ENCODE measurements around the gene REV1. TPM values are rescaled to one million over a fixed set of nuclear protein-coding genes. Genes with fewer than 3 reads are reported as not detected.

Gene REV1
- total and polyA plus RNA-seq, 2 of the 8 experiments (the other 6 are each of a cell fraction or from before 2014, with no cell fraction given), result 16.6 to 34.3 TPM

- WGBS, 2 experiments (ENCODE audit: extremely low coverage in 1 of 2, insufficient coverage in 1 of 2, insufficient read length in 1 of 2, insufficient replicate concordance in 2 of 2, low coverage in 1 of 2, low lambda C conversion rate in 2 of 2, missing lambda C conversion rate in 1 of 2), result 94% methylated on average over 3 of the region's 3 CpGs; no CpG with 5 or more reads in 1 of the 2 experiments
- H3K36me3 ChIP-seq (ENCODE audit: control insufficient read depth in 2 of 4, insufficient read depth in 4 of 4, low read length in 3 of 4), result 0 out of 8 replicates have a peak, but pooled peaks cover 0 to 2% (median 0%) of the 10 kb centered on the region in 4 experiments
- no peak overlapping the region for H3K4ac ChIP-seq (replicated peaks; ENCODE audit: insufficient read length, low read depth, low read length)
- no peaks in the 10 kb centered on the region for H3K23me2 ChIP-seq (ENCODE audit: low read depth, low read length)
- H2BK12ac ChIP-seq (ENCODE audit: low read depth, low read length), result no peak overlapping the region
- no peak overlapping the region for H3K18ac ChIP-seq (ENCODE audit: extremely low read depth, low read length)
- H4K91ac ChIP-seq (replicated peaks; ENCODE audit: insufficient read length, low read length), result no peak overlapping the region
- no peak overlapping the region for H3K9ac ChIP-seq (replicated peaks in 1 of 4; ENCODE audit: extremely low read depth in 1 of 4, low read depth in 3 of 4, low read length in 3 of 4)
- DNase-seq (ENCODE audit: low read depth in 1 of 2, low spot score in 2 of 2) (no peak), FAIRE-seq (no peak)
- H3K23ac ChIP-seq (ENCODE audit: insufficient read length), result no peak overlapping the region
- peaks cover 0 to 2% of the 10 kb centered on the region in 2 experiments for H4K20me1 ChIP-seq (replicated peaks in 1 of 2; ENCODE audit: control insufficient read depth in 1 of 2, insufficient read depth in 2 of 2, low read length in 2 of 2)
- no peak overlapping the region for H2BK120ac ChIP-seq (replicated peaks; ENCODE audit: low read depth, low read length)
- no peak overlapping the region for H2BK5ac ChIP-seq (ENCODE audit: low read depth, low read length)
- no peaks in the 10 kb centered on the region for H3K9me3 ChIP-seq (ENCODE audit: insufficient read depth in 2 of 2, low read depth in 1 of 2, low read length in 1 of 2)
- CTCF ChIA-PET (ENCODE audit: partially characterized antibody), result interaction anchor here (0.8 kb wide), 2 partner anchors 17 to 24 kb away, joined by 3 to 4 read pairs; no protein-coding TSS in a partner anchor
- no peak overlapping the region for H2BK15ac ChIP-seq (ENCODE audit: low read length)
- H2BK20ac ChIP-seq (ENCODE audit: low read length), result no peak overlapping the region
- H3K79me1 ChIP-seq (ENCODE audit: low read depth, low read length), result peaks cover 2% of the 10 kb centered on the region; the same call in 1 of the 2 replicates
- H2AK5ac ChIP-seq (ENCODE audit: low read depth, low read length), result no peak overlapping the region
- H3K27me3 ChIP-seq (replicated peaks in 1 of 4; ENCODE audit: control insufficient read depth in 3 of 4, extremely low read depth in 1 of 4, insufficient read depth in 3 of 4, low read length in 3 of 4), result no peaks in the 10 kb centered on the region
- no peak overlapping the region for H3K27ac ChIP-seq (ENCODE audit: low read depth, low read length)
- no peak overlapping the region for H3K4me2 ChIP-seq (ENCODE audit: insufficient read depth in 1 of 2, low read depth in 2 of 2, low read length in 2 of 2)
- no peak overlapping the region for H3K14ac ChIP-seq (ENCODE audit: insufficient read length)
- no peak overlapping the region for H4K5ac ChIP-seq (ENCODE audit: insufficient read length, low read depth, low read length)
- no peak overlapping the region for H4K8ac ChIP-seq (ENCODE audit: extremely low read depth, insufficient read depth, low read length)
- TF ChIP-seq USF2 (IDR thresholded peaks at IDR 0.05; ENCODE audit: low read length) (no peak), TAF1 (IDR thresholded peaks at IDR 0.05; ENCODE audit: low read depth, low read length) (no peak), SRF (IDR thresholded peaks at IDR 0.05; ENCODE audit: low read depth, low read length) (no peak), EZH2 (IDR thresholded peaks at IDR 0.05; ENCODE audit: low read depth, low read length, severe bottlenecking) (no peak), SP1 (IDR thresholded peaks at IDR 0.05; ENCODE audit: low read depth, low read length) (no peak), RNF2 (IDR thresholded peaks at IDR 0.05; ENCODE audit: borderline replicate concordance, low read depth, low read length, missing control alignments, poor library complexity, severe bottlenecking) (no peak), CHD1 (IDR thresholded peaks at IDR 0.05; ENCODE audit: low read depth, low read length) (no peak), CBX5 (IDR thresholded peaks at IDR 0.05; ENCODE audit: low read depth, low read length) (no peak), NRF1 (IDR thresholded peaks at IDR 0.05; ENCODE audit: low read depth, low read length) (no peak), RAD21 (IDR thresholded peaks at IDR 0.05 in 1 of 2, conservative IDR thresholded peaks at IDR 0.05 in 1 of 2; ENCODE audit: low read depth in 2 of 2, low read length in 2 of 2) (no peak)
- H2AFZ ChIP-seq (ENCODE audit: low read length), result no peak overlapping the region
- peaks cover 0 to 5% (median under 1%) of the 10 kb centered on the region in 4 experiments; a peak in 2 of 7 replicates for H3K4me1 ChIP-seq (replicated peaks in 1 of 4; ENCODE audit: control insufficient read depth in 3 of 4, insufficient read depth in 4 of 4, low read length in 3 of 4)
- peaks cover 4 to 81% of the 10 kb centered on the region in 2 experiments; a peak in 3 of 4 replicates for H3K79me2 ChIP-seq (ENCODE audit: control insufficient read depth in 1 of 2, insufficient read depth in 2 of 2, low read length in 2 of 2)
- POLR2A ChIA-PET (ENCODE audit: partially characterized antibody), result interaction anchor here (0.6 kb wide), 1 partner anchor 290 kb away, joined by 3 read pairs; no protein-coding TSS in a partner anchor
- no peak overlapping the region for H3K56ac ChIP-seq (replicated peaks; ENCODE audit: insufficient read length, low read depth, low read length)
- H3K4me3 ChIP-seq (ENCODE audit: extremely low read depth in 1 of 4, insufficient read depth in 2 of 4, low read depth in 3 of 4, low read length in 4 of 4), result no peak overlapping the region
These were observed 22.4 kb downstream of the REV1 start for GRCh38 chr2:99467390-99467789.

All from H1 (cell line).